GM12878 (cell line): ENCODE data around the gene ENOX2.

Experiments used
- EZH2 ChIP-seq: IDR thresholded peaks from 2 replicates; pipeline ENCODE4 v1.6.1; 2012; ENCODE audit warnings: low read depth, mild to moderate bottlenecking, control low read depth, inconsistent platforms, low read length, borderline replicate concordance; ENCODE audit not compliant: control insufficient read depth
- NFXL1 ChIP-seq: fragments of 450-650 bp; IDR thresholded peaks from 2 replicates; pipeline ENCODE4 v1.6.1; 2017; ENCODE audit warnings: antibody characterized with exemption, mild to moderate bottlenecking, borderline replicate concordance
- NR2C2 ChIP-seq: IDR thresholded peaks from 2 replicates; pipeline ENCODE4 v1.6.1; 2011; ENCODE audit warnings: borderline replicate concordance, low read depth; ENCODE audit not compliant: control insufficient read depth, insufficient read length
- POLR2A ChIP-seq: IDR thresholded peaks from 2 replicates; pipeline ENCODE4 v1.6.1; 2011; ENCODE audit warnings: low read depth, mild to moderate bottlenecking, low read length
- POLR2AphosphoS5 ChIP-seq: IDR thresholded peaks from 2 replicates; pipeline ENCODE4 v1.6.1; 2011; ENCODE audit warnings: mild to moderate bottlenecking, low read length, inconsistent platforms
- SUPT20H ChIP-seq: IDR thresholded peaks from 2 replicates; pipeline ENCODE4 v1.6.1; 2011; ENCODE audit warnings: low read depth, mild to moderate bottlenecking, low read length, moderate library complexity, borderline replicate concordance; ENCODE audit not compliant: control insufficient read depth
- TCF12 ChIP-seq: IDR thresholded peaks from 2 replicates; pipeline ENCODE4 v1.6.1; 2011; ENCODE audit warnings: low read depth, mild to moderate bottlenecking, low read length
- TF ChIP-seq, protein P1 (sequence below), 3 experiments: IDR thresholded peaks in 2 of 3; conservative IDR thresholded peaks in 1 of 3; 2 replicates each; pipeline ENCODE4 v1.5.1; 2011; ENCODE audit warnings: low read depth in 3 of 3, low read length in 3 of 3, mild to moderate bottlenecking in 3 of 3, control low read depth in 2 of 3, moderate library complexity in 2 of 3, inconsistent platforms in 1 of 3, mixed read lengths in 1 of 3; ENCODE audit not compliant: control insufficient read depth in 2 of 3, insufficient read depth in 1 of 3; ENCODE audit errors: extremely low read depth in 1 of 3
- TF ChIP-seq, protein P2 (sequence below): IDR thresholded peaks from 2 replicates; pipeline ENCODE4 v1.6.1; 2012; ENCODE audit warnings: low read length, inconsistent platforms

- TF ChIP-seq NR2C2 (no peak), TCF12 (no peak), NFXL1 (no peak), SUPT20H (no peak), POLR2AphosphoS5 (no peak), EZH2 (no peak), POLR2A (no peak)
- TF ChIP-seq, protein P1, sequence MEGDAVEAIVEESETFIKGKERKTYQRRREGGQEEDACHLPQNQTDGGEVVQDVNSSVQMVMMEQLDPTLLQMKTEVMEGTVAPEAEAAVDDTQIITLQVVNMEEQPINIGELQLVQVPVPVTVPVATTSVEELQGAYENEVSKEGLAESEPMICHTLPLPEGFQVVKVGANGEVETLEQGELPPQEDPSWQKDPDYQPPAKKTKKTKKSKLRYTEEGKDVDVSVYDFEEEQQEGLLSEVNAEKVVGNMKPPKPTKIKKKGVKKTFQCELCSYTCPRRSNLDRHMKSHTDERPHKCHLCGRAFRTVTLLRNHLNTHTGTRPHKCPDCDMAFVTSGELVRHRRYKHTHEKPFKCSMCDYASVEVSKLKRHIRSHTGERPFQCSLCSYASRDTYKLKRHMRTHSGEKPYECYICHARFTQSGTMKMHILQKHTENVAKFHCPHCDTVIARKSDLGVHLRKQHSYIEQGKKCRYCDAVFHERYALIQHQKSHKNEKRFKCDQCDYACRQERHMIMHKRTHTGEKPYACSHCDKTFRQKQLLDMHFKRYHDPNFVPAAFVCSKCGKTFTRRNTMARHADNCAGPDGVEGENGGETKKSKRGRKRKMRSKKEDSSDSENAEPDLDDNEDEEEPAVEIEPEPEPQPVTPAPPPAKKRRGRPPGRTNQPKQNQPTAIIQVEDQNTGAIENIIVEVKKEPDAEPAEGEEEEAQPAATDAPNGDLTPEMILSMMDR (IDR thresholded peaks at IDR 0.05 in 2 of 3, conservative IDR thresholded peaks at IDR 0.05 in 1 of 3; ENCODE audit: control insufficient read depth in 2 of 3, extremely low read depth in 1 of 3, insufficient read depth in 1 of 3, low read depth in 3 of 3, low read length in 3 of 3) = no peak
- TF ChIP-seq, protein P2, sequence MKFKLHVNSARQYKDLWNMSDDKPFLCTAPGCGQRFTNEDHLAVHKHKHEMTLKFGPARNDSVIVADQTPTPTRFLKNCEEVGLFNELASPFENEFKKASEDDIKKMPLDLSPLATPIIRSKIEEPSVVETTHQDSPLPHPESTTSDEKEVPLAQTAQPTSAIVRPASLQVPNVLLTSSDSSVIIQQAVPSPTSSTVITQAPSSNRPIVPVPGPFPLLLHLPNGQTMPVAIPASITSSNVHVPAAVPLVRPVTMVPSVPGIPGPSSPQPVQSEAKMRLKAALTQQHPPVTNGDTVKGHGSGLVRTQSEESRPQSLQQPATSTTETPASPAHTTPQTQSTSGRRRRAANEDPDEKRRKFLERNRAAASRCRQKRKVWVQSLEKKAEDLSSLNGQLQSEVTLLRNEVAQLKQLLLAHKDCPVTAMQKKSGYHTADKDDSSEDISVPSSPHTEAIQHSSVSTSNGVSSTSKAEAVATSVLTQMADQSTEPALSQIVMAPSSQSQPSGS = no peak
Measured at GRCh38 chrX:130718137-130718536, 184.9 kb downstream of the ENOX2 start.
